Gastrocnemius medialis (tissue), 4 donors: ENCODE results near the gene CERS6.

Experiments
- POLR2A ChIP-seq, 2 donors: fragments of 450-650 bp; IDR thresholded peaks; one replicate each; pipeline ENCODE4 v1.6.1; 2017; ENCODE audit warnings: antibody characterized with exemption in 2 of 2, mild to moderate bottlenecking in 2 of 2, moderate library complexity in 2 of 2
- TF ChIP-seq, protein P1 (sequence below), 5 experiments: fragments of 450-650 bp in 3 of 5; fragments of 200-600 bp in 2 of 5; sonication (generic) in 2 of 5; IDR thresholded peaks in 4 of 5; conservative IDR thresholded peaks in 1 of 5; 1 replicate in 4 of 5; 2 replicates in 1 of 5; pipeline ENCODE4 v1.5.1; 2016 to 2019; ENCODE audit warnings: antibody characterized with exemption in 5 of 5, mild to moderate bottlenecking in 3 of 5, moderate library complexity in 3 of 5

DNA sequence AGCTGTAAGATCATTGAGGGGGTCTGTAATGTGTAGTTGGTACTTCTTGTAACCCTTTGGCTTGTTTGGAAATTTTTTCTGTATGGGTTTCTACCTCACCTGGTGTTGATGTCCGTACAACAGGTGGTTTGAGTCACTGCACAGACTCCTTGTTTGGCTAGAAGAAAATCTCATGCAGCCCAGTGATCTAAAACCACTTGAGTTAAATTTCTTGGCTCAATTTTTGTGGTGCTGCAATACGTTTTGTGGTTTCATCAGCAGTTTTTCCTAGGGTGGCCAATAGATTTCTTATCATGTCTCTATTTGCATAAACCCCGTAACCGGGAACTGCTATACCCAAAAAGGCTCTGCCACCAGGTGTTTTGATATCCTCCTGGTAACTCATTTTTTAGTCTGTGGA lies 43.4 kb downstream of the CERS6 start:
- TF ChIP-seq, protein P1, sequence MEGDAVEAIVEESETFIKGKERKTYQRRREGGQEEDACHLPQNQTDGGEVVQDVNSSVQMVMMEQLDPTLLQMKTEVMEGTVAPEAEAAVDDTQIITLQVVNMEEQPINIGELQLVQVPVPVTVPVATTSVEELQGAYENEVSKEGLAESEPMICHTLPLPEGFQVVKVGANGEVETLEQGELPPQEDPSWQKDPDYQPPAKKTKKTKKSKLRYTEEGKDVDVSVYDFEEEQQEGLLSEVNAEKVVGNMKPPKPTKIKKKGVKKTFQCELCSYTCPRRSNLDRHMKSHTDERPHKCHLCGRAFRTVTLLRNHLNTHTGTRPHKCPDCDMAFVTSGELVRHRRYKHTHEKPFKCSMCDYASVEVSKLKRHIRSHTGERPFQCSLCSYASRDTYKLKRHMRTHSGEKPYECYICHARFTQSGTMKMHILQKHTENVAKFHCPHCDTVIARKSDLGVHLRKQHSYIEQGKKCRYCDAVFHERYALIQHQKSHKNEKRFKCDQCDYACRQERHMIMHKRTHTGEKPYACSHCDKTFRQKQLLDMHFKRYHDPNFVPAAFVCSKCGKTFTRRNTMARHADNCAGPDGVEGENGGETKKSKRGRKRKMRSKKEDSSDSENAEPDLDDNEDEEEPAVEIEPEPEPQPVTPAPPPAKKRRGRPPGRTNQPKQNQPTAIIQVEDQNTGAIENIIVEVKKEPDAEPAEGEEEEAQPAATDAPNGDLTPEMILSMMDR (IDR thresholded peaks at IDR 0.05 in 4 of 5, conservative IDR thresholded peaks at IDR 0.05 in 1 of 5) = no peak
- no peak for TF ChIP-seq POLR2A (IDR thresholded peaks at IDR 0.05)
